HG03097 (cell line): ENCODE results near the gene NRP1.
"Not testable (repeated sequence)": the region's sequence is repeated elsewhere in the genome, so short reads cannot be mapped to it uniquely, and the experiment has no call there.

Source experiments
- ATAC-seq: cut with Tn5 transposase; IDR thresholded peaks from one replicate; pipeline ENCODE4 v1.9.1; 2021; ENCODE audit not compliant: unreplicated experiment, low FRiP score

Gene NRP1

DNA sequence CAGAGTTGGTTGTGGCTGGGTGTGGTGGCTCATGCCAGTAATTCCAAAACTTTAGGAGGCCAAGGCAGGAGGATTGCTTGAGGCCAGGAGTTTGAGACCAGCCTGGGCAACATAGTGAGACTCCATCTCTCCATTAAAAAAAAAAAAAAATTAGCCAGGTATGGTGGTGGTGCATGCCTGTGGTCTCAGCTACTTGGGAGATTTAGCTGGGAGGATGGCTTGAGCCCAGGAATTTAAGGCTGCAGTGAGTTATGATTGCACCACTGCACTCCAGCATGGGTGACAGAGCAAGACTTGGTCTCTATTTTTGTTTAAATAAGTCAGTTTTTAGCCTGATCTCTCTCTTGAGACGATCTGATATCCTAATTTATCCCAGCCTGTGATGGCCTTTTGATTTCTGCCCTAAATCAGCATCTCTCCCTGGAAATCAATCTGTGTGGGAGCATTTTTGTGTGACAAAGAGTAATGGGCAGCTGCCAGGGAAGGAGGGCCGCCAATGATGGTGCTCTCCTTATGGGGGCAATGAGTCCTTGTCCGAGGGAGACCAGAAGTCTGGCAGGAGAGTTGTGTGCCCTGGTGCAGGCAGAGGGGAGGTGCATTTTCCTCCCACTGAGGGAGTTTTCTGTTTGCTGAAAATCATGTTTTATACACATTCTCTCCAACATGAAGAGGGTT, 111.0 kb downstream of the NRP1 start:
- ATAC-seq = no peak

DNA sequence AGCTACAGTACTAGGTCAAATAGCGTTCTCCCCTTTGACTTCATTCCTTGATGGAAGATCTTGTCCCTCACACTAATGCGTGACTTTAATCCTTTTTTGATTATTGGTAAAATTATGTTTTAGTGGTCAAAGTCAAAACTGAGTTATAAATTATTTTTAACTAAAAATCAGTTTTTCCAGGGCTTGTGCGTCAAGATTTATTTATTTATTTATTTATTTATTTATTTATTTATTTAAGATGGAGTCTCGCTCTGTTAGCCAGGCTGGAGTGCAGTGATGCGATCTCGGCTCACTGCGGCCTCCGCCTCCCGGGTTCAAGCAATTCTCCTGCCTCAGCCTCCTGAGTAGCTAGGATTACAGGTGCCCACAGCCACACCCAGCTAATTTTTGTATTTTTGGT, 112.2 kb downstream of the NRP1 start:
- ATAC-seq = not testable (repeated sequence)

DNA sequence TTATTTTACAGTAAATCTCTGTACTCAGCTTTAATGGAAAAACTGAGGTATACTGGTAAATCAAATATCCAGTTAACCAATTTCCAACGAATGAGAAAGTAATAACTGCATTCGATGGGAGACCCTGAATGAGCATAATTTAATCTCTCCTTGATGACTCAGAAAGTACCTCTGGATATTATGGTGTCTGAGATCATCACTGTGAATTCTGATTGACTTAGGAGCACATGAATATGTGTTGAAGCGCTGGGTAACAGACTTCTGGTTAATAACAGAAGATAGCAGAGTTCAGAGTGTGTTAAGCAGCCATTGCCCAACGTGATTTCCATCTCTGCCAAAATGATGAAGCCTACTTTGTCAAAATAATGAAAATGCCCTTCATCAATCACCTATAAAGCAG, 116.6 kb downstream of the NRP1 start:
- no peak for ATAC-seq

DNA sequence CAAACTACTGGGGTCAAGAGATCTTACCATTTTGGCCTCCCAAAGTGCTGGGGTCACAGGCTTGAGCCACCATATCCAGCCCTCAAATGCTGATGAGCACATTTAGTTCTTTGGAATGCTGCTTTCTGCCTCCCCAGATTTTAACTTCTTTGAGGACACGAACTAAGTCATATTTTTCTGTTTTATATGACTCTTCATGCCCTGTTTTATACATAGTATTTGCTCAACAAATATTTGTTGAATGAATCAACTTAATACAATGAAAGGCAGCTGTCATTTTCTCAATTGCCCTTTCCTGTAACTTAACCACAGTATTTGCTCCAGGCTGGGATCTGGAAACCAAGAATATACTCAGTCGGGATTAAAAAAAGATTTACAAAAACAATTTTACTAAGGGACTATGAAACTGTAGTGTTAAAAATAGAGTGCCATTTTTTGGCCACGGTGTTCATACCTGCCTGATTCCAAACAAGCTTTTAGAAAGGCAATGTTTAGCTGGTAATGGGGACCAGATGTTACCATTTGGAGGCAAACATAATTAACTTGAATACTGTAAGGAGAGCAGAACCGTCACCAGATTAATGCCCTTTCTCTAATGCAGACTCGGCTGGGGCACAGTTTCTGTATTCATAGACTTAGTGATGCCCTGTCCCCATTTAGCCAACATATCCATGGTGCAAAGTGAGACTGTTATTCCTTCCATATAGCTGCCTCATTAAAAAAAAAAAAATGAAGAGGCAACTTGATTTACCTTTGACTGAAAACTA, 117.6 kb downstream of the NRP1 start:
- ATAC-seq = no peak

DNA sequence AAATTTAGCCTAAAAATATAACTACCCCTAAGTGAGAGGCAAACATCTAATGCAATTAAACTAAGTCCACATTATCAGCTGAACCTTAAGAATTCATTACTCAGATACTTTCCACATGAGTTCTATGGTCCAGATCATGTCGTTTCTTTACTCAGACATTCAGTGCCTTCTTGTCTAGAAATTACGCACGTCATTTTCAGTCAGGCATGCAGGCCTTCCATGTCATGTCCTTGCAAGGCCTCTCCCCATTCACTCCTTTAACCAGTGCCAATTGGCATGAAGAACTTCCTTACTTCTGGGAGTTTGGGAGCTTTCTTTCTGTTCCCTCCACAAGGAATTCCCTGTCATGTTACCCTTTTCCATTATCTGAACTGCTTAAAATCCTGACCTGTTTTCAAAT, 118.8 kb downstream of the NRP1 start:
- ATAC-seq = no peak

DNA sequence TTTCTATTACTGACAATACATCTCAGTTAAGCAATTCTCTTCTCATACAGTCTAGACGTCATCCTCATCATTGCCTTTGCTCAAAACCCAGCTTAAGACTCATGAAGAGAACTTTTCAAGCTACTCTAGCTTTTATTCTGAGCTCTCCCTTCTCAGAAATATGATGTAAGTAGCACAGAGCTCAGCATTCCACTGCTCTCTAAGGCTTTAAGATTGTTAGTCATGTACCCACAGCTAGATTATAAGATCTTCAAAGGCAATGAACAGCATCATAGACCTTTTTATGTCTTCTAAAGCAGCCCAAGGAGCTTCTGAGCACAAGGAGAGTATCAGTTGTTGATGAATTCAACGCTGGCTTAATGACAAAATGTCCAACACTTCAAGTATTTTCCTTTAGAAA, 119.3 kb downstream of the NRP1 start:
- no peak for ATAC-seq

DNA sequence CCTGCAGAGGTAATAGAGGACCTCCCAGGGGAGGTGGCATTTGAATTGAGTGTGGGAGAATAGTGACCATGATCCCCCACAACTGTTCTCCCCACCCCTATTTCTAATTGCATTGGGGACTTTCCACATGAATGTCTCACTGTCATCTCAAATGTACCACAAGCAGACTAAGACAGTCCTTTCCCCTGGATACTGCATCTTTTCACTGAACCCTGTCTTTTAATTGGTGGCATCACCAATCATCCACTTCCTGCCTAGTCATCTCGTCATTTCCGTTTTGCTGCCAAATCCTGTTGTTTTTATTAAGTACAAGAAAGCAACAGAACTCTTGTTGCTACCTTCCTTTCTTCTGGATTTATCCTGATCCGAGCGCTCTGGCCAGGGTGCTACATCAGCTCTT, 120.3 kb downstream of the NRP1 start:
- no peak for ATAC-seq

DNA sequence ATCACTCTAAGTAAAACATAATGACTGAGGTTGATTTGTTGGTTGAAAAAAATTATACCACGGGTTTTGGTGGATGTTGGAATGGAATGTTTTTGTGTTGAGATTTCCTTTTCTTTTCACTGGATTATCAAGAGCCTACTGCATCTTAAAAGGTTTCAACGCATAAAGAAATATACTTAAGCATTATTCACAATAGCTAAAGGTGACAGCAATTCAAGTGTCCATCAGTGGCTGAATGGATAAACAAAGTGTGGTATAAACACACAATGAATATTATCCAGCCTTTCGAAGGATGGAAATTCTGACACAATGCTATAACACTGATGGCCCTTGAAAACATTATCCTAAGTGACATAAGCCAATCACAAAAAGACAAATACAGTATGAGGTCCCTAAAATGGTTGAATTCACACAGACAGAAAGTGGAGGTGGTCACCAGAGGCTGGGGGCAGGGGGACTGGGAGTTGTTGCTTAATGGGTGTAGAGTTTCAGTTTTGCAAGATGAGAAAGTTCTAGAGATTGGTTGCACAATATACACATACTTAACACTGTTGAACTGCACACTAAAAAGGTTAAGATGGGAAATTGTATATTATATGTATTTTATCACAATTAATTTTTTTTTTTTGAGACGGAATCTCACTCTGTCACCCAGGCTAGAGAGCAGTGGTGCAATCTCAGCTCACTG, 122.3 kb downstream of the NRP1 start:
- ATAC-seq = no peak

DNA sequence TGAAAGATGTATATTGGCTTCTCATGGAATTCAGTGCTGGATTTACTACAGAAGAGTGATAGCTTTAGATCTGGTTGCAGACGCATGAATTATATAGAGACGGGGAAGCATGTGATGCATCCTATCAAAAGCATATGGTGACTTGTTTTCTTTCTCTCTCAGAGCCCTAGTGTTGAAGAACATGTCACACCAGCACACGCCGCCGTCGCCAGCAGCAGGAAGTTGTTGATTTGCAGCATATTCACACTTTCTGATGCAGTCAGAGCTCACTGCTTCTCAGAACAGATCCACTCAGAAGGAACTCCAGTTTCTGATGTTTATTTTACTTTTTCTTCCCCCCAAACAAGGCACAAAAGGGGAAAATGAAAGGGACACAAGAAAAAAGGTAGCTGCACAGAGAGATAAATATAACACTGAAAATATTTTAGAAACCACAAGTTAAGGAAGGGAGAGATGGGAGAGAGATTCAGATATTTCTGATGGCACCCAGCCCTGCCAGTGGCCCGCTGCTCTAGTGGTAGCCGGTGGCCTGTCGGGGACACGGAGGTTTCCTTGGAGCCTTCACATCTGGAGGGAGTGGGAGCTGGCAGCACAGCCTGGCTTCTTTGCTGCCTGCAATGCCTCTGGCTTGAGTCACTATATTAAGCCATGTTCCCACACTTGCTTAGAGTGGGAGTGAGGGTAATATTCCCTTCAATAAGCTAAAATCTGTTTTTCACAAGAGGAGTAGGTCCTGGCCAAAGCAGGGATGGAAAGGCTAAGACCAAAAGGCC, 123.2 kb downstream of the NRP1 start:
- no peak for ATAC-seq

DNA sequence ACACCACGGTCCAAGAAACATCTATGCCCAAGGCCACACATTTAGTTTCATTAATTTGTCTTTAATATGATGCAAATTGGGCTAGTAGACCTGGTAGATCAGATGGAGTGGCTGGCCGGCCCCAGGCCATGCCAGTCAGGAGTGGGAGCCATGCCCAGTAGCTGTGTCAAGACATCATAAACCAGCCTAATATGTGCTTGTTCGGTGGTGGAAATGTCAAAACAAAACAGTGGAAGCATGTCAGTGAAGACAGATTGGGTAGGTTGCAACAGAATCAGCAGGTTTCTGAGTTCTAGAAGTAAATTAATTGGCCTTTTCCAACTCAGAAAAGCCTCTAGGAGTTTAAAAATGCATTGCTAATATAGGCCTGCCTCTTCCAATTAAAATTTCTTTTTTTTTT, 124.7 kb downstream of the NRP1 start:
- ATAC-seq = no peak

DNA sequence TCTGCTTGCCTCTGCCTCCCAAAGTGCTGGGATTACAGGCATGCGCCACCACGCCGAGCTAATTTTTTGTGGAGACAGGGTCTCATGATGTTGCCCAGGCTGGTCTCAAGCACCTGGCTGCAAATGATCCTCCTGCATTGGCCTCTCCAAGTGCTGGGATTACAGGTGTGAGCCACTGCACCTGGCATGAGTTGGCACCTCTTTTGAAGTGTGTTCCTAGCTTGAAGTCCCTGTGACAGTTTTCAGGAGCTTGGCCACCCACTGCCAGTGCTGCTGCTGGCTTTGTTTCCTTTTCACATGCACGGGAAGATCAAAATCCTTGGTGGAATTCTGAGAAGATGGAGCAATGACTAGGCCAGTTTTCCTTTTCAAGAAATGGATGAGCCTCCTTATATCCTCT, 126.3 kb downstream of the NRP1 start:
- ATAC-seq = no peak

DNA sequence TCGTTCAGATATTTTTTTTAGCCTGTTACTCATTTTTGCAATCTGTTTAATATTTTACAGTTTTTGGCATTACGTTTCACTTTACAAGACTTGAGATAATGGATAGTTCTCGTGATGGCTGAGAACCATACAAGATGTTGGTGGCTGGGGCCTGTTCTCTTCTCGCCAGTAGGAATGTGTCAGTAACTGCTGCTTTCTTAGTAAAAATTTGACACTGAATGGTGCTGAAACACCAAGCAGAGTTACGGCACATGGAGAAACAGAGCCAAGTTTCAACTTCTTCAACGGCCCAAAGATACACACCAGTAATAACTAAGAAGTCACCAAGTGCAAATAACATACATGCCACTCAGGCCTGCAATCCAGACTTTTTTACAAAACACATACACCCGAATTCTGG, 130.4 kb downstream of the NRP1 start:
- ATAC-seq = no peak

DNA sequence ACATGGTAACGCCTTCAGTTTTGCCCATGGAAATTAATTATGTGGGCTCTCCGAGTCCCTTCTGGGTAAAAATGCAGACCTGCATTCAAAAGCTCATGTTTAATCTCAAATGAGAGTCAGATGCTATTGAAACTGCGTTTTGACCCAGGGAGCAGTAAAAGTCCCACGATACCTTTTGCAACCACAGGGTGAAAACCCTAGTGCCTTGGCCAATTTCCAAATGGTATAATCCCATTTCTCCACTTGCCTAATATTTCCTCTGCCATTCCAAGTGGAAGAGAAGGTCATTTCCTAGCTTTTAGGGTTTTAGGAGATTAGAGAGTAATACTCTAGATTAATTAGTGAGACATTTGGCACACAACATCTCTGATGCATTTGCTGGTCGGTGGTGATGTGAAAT, 132.5 kb downstream of the NRP1 start:
- no peak for ATAC-seq

DNA sequence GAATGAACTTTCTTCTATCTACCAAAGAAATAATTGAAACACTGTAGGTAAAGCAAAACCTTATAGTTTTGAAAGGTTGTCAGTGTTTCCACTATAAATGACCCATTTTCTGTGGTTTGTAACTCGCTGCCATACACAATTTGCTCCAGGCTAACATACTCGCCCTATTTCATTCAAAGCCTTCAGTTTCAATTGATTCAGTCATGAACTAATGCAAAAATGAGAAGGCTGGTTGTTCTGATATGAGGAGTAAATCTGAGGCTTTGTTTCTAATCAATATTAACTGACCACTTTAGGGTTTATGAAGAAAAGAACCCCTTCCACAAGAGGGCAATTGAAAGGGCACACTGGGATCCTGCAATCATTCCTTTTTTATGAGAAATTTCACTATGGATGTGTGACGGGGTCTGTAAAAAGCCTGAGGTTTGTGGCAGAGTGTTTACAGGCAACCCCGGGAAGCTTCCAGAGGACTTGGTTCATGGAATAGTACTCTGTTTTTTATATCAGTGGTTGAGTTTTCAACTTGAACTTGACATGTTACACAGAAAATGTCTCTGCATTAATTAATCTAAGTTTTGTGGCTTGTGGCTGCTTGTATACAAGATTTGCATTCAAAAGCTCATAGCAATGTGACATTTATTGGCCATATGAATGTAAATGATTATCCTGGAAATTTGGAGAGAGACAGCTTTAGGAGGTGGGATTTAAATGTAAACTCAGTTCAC, 133.2 kb downstream of the NRP1 start:
- no peak for ATAC-seq

DNA sequence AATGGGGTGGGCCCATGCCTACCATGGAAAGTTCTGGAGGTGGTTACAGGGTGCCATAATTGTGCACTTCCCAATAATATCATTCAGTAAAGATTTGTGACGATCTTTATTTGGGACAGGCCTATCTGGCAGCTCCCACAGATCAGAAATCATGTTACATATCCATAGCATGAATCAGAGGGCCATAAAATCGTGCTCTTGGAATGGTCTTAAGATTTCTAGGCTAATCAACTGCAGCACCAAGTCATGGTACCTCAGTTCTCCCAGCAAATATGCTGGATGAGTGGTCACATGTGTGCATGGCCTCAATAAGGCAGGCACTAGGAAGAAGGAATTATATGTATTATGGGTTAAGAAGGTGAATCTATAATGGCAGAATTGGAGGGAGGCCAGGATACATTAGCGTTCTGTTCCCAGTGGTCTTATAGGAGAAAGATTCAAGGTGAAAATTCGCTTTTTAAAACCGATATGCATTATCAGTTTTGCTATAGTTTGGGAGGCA, 134.7 kb downstream of the NRP1 start:
- ATAC-seq = no peak

DNA sequence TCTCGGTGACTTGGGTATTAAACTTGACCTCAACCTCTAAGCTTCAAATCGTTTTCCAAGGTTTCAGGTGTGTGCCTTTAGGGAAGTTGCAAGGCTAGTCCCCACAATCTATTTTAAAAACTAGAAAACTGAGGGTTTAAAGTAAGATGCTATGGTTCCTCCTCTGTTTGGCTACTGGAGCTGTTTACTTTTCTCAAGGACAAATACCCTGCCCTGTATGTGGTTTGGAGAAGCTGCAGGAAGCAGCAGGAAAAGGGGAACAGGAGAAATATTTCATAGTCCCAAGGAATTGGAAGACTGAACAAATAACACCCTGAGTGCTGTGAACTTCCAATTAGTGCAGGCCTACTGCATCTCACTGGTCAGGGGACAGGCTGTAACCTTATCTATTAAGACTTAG, 135.9 kb downstream of the NRP1 start:
- no peak for ATAC-seq

DNA sequence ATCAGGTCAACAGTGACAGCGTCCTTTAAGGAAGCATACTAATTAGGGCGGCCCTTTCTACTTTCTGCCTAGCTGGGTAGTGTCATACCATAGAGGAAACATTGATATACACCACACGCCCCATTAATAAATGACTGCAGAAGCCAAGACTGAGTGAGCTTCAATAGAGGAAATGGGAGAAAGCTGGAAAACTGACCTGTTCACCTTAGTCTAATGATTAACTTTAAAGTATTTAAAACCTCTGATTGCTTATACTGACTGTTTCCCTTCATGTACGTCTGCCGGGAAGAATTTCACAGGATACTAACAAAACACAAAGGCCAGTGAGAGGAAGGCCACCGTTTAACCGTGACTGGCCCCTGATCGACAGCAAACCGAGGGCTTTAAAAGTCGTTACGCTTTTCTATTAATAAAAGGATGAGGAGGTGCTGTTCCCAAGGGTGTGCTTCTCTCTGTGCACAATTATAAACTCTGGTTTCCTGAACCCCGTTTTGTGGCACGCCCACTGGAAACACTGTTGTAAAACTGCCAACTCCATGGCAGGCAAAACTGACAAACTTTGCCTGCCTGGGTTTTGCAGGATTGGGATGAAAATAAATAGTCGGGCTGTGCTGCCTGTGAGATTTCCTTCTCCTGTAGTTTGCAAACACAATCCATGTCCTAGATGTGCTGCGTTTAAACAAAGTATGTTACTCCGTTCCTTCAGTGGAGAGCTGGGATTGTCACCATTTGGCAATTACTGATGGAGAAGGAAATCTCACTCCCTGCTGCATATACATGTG, 137.6 kb downstream of the NRP1 start:
- ATAC-seq = no peak

DNA sequence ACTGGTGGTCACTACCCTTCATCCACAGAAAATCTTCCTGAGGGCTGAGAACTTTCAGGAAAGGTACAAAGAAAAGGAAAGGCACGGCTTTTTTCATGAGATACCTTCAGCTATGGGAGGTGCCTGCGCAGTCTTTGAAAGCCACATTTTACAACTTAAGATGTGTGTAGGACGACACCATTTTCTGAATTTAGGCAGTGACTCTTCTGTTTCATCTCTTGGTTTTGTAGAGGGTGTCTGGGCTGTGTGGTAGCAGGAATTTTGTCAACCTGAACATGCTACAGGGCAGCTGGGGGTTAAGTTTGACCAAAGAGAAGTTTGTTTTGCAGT, 138.1 kb downstream of the NRP1 start:
- no peak for ATAC-seq

DNA sequence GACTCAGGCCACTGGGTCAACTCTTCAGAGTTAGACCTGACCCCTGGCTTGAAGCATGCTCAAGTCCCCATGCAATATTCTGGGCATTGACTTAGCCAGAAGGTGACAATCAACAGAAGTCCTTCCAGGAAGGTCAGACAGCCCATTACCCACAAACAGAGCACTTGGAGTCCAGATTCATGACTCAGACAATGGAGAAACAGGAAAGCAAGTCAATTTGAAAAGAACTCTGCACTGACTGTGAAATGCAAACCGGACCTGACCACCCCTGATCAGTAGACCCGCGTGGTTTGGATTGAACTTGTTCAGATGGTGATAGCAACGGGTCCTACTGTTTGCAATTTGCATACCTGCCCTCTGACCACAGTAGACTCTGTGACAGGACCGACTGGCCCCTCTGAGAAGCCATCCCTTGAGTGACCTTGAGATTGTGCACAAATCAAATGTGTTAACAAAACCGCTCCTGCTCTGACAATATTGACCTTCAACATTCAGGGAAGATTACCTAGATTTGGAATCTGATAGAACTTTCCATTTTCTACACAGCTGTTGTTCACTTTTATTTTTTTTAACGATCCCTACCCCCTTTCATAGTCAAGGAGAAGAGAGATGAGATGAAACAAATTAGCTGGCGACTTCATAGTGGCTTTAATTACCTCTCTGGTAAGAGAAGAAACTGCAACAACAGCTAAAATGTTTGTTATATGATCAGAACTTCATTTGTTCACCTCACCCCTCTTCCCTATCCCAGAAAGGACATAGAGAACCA, 138.7 kb downstream of the NRP1 start:
- ATAC-seq = no peak
